SK-N-SH (cell line): Measurements from ENCODE around the gene MAP6. TPM values are rescaled to one million over a fixed set of nuclear protein-coding genes. Genes with fewer than 3 reads are reported as not detected.

Experiments
- CTCF ChIA-PET: fragments of 300-600, 350-600 bp; formaldehyde crosslinking; extraction: SDS; loops from one replicate; lab custom pipeline; 2021; lab: Yijun Ruan, JAX
- POLR2A ChIA-PET: fragments of 350-600 bp; sonication (Branson Sonifier 250); formaldehyde crosslinking; extraction: SDS; loops from one replicate; lab custom pipeline; 2020; ENCODE audit warnings: antibody characterized with exemption, inconsistent platforms; lab: Yijun Ruan, JAX
- DNase-seq: peaks from one replicate; pipeline ENCODE4 v3.0.0; 2012
- H2AFZ ChIP-seq: fragments of 200-600 bp; sonication (generic); 2 replicates; pipeline ENCODE4 v1.8.1; 2016; ENCODE audit warnings: antibody characterized with exemption, mild to moderate bottlenecking, low read depth
- H3F3A ChIP-seq: fragments of 200-600 bp; sonication (generic); replicated peaks from 2 replicates; pipeline ENCODE3; 2016; ENCODE audit warnings: antibody characterized with exemption, mild to moderate bottlenecking; ENCODE audit not compliant: insufficient read depth
- H3K27ac ChIP-seq, 2 experiments: fragments of 200-500 bp in 1 of 2; fragments of 200-600 bp in 1 of 2; sonication (Bioruptor generic) in 1 of 2; sonication (generic), shearing (Covaris generic) in 1 of 2; 2 replicates each; pipeline versions ENCODE4 v1.5.1 to v1.6.1; 2014 to 2016; ENCODE audit warnings: low read depth in 2 of 2, inconsistent platforms in 1 of 2, low read length in 1 of 2, mild to moderate bottlenecking in 1 of 2, mixed read lengths in 1 of 2
- H3K27me3 ChIP-seq: fragments of 200-600 bp; sonication (generic), shearing (Covaris generic); 2 replicates; pipeline ENCODE4 v1.6.1; 2016; ENCODE audit warnings: mixed run types; ENCODE audit not compliant: insufficient read depth
- H3K36me3 ChIP-seq, 2 experiments: fragments of 200-500 bp in 1 of 2; fragments of 200-600 bp in 1 of 2; sonication (Bioruptor generic) in 1 of 2; sonication (generic) in 1 of 2; replicated peaks in 1 of 2; 2 replicates each; pipeline versions ENCODE3 to v1.5.1; 2014 to 2016; ENCODE audit warnings: low read length in 1 of 2, mild to moderate bottlenecking in 1 of 2; ENCODE audit not compliant: insufficient read depth in 2 of 2, control insufficient read depth in 1 of 2
- H3K4me1 ChIP-seq, 2 experiments: fragments of 200-500 bp in 1 of 2; fragments of 200-600 bp in 1 of 2; sonication (Bioruptor generic) in 1 of 2; sonication (generic), shearing (Covaris generic) in 1 of 2; 2 replicates each; pipeline versions ENCODE4 v1.5.1 to v1.6.1; 2014 to 2016; ENCODE audit warnings: low read depth in 1 of 2, low read length in 1 of 2, mixed run types in 1 of 2; ENCODE audit not compliant: insufficient read depth in 2 of 2, control insufficient read depth in 1 of 2
- H3K4me2 ChIP-seq: fragments of 200-600 bp; sonication (generic), shearing (Covaris generic); 2 replicates; pipeline ENCODE4 v1.6.1; 2017; ENCODE audit warnings: mixed run types
- H3K4me3 ChIP-seq, 2 experiments: fragments of 200-500 bp in 1 of 2; fragments of 200-600 bp in 1 of 2; sonication (Bioruptor generic) in 1 of 2; sonication (generic), shearing (Covaris generic) in 1 of 2; 2 replicates each; pipeline versions ENCODE4 v1.5.1 to v1.8.1; 2014 to 2016; ENCODE audit warnings: low read depth in 2 of 2, inconsistent platforms in 1 of 2, low read length in 1 of 2, mild to moderate bottlenecking in 1 of 2, mixed read lengths in 1 of 2, moderate library complexity in 1 of 2
- H3K79me2 ChIP-seq: fragments of 200-600 bp; sonication (generic); 2 replicates; pipeline ENCODE4 v1.8.1; 2017; ENCODE audit warnings: mild to moderate bottlenecking; ENCODE audit not compliant: insufficient read depth
- H3K9ac ChIP-seq: fragments of 200-600 bp; sonication (generic); 2 replicates; pipeline ENCODE4 v1.6.1; 2017; ENCODE audit warnings: mixed run types
- H3K9me2 ChIP-seq: fragments of 200-600 bp; sonication (generic); 2 replicates; pipeline ENCODE4 v1.6.1; 2017; ENCODE audit warnings: mixed run types
- H3K9me3 ChIP-seq: fragments of 200-600 bp; sonication (generic); 2 replicates; pipeline ENCODE4 v1.6.1; 2017; ENCODE audit warnings: mixed run types, mild to moderate bottlenecking, moderate library complexity
- H4K20me1 ChIP-seq: fragments of 200-600 bp; sonication (generic); 2 replicates; pipeline ENCODE4 v1.6.1; 2017; ENCODE audit warnings: mild to moderate bottlenecking, mixed run types; ENCODE audit not compliant: insufficient read depth
- EP300 ChIP-seq, 2 experiments: IDR thresholded peaks; 2 replicates each; pipeline versions ENCODE4 v1.4.0 to v1.6.1; 2012; ENCODE audit warnings: borderline replicate concordance in 1 of 2, low read depth in 1 of 2, low read length in 1 of 2
- EZH2phosphoT487 ChIP-seq: fragments of 200-600 bp; sonication (generic); IDR thresholded peaks from 2 replicates; pipeline ENCODE4 v1.6.1; 2017; ENCODE audit warnings: low read depth, mixed run types, mild to moderate bottlenecking, antibody characterized with exemption, moderate library complexity, borderline replicate concordance
- FOXJ3 ChIP-seq: sonication (generic); formaldehyde crosslinking; IDR thresholded peaks from 2 replicates; pipeline ENCODE4 v1.5.1; 2020; ENCODE audit warnings: mild to moderate bottlenecking, missing genetic modification reagents
- GABPA ChIP-seq: IDR thresholded peaks from 2 replicates; pipeline ENCODE4 v1.4.0; 2012; ENCODE audit warnings: low read depth, mild to moderate bottlenecking
- JUND ChIP-seq: IDR thresholded peaks from 2 replicates; pipeline ENCODE4 v1.4.0; 2012
- NRF1 ChIP-seq: IDR thresholded peaks from 2 replicates; pipeline ENCODE4 v1.6.1; 2012; ENCODE audit warnings: low read depth, mild to moderate bottlenecking, low read length
- POLR2AphosphoS5 ChIP-seq: IDR thresholded peaks from 2 replicates; pipeline ENCODE4 v1.6.1; 2012; ENCODE audit warnings: low read depth, low read length
- RFX5 ChIP-seq: IDR thresholded peaks from 2 replicates; pipeline ENCODE4 v1.6.1; 2012; ENCODE audit warnings: mild to moderate bottlenecking, improper control_type of control experiment, low read length
- TAF1 ChIP-seq: IDR thresholded peaks from 2 replicates; pipeline ENCODE4 v1.6.1; 2012; ENCODE audit warnings: low read depth, mild to moderate bottlenecking, low read length, moderate library complexity, borderline replicate concordance
- TCF12 ChIP-seq: IDR thresholded peaks from 2 replicates; pipeline ENCODE4 v1.4.0; 2012
- WGBS: methylation state at CpG from one replicate; pipeline ENCODE4 v1.1.6; 2017; ENCODE audit warnings: low lambda C conversion rate; 5-methylcytosine and 5-hydroxymethylcytosine counted together
- polyA plus RNA-seq, 3 experiments: library from polyadenylated mRNA; depleted of rRNA; stranded (reverse); fragments of >200 nt; gene quantifications; 2 replicates each; pipeline ENCODE4 v1.2.3, GENCODE V29; 2012
- TF ChIP-seq, protein P1 (sequence below): IDR thresholded peaks from 2 replicates; pipeline ENCODE4 v1.4.0; 2012; ENCODE audit warnings: low read depth, borderline replicate concordance
- TF ChIP-seq, protein P2 (sequence below): IDR thresholded peaks from 2 replicates; pipeline ENCODE4 v1.6.1; 2012; ENCODE audit warnings: mild to moderate bottlenecking, low read depth, low read length, moderate library complexity
- TF ChIP-seq, protein P3 (sequence below): fragments of 150-350 bp; IDR thresholded peaks from 2 replicates; pipeline ENCODE4 v1.6.1; 2016; ENCODE audit warnings: mild to moderate bottlenecking, low read depth, low read length
- TF ChIP-seq, protein P4 (sequence below): IDR thresholded peaks from 2 replicates; pipeline ENCODE4 v1.4.0; 2012; ENCODE audit warnings: low read depth

Gene MAP6
- polyA plus RNA-seq, 1 of the 3 experiments (the other 2 are of a cell fraction): 11.1 TPM

DNA sequence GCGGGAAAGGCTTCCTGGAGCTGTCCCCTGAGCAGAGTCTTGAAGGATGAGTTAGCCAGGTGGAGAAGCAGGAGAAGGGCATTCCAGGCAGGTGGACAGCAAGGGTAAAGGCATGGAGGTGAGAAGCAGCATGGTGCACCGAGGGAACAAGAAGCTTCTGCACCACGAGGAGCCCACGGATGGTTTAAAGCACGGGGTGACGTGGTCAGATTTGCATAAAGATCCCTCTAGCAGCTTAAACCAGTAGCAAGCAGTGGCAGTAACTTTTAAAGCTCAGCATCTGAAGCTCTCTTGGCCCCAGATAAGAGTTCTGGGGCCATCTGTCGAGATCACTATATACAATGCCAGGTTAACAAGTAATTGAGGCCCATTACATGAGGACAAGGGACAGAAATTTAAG lies 69.9 kb downstream of the MAP6 start:
- Histone ChIP-seq H3K27ac (no peak overlapping the region), H3K36me3 (no peaks in the 10 kb centered on the region), H3K27me3 (no peaks in the 10 kb centered on the region)
- TF ChIP-seq EP300 (IDR thresholded peaks at IDR 0.05; ENCODE audit: borderline replicate concordance in 1 of 2, low read depth in 1 of 2, low read length in 1 of 2): no peak
- TF ChIP-seq, protein P1, sequence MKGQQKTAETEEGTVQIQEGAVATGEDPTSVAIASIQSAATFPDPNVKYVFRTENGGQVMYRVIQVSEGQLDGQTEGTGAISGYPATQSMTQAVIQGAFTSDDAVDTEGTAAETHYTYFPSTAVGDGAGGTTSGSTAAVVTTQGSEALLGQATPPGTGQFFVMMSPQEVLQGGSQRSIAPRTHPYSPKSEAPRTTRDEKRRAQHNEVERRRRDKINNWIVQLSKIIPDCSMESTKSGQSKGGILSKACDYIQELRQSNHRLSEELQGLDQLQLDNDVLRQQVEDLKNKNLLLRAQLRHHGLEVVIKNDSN: no peak
- TF ChIP-seq, protein P2, sequence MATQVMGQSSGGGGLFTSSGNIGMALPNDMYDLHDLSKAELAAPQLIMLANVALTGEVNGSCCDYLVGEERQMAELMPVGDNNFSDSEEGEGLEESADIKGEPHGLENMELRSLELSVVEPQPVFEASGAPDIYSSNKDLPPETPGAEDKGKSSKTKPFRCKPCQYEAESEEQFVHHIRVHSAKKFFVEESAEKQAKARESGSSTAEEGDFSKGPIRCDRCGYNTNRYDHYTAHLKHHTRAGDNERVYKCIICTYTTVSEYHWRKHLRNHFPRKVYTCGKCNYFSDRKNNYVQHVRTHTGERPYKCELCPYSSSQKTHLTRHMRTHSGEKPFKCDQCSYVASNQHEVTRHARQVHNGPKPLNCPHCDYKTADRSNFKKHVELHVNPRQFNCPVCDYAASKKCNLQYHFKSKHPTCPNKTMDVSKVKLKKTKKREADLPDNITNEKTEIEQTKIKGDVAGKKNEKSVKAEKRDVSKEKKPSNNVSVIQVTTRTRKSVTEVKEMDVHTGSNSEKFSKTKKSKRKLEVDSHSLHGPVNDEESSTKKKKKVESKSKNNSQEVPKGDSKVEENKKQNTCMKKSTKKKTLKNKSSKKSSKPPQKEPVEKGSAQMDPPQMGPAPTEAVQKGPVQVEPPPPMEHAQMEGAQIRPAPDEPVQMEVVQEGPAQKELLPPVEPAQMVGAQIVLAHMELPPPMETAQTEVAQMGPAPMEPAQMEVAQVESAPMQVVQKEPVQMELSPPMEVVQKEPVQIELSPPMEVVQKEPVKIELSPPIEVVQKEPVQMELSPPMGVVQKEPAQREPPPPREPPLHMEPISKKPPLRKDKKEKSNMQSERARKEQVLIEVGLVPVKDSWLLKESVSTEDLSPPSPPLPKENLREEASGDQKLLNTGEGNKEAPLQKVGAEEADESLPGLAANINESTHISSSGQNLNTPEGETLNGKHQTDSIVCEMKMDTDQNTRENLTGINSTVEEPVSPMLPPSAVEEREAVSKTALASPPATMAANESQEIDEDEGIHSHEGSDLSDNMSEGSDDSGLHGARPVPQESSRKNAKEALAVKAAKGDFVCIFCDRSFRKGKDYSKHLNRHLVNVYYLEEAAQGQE: no peak
- no peak for TF ChIP-seq GABPA
- no peak for TF ChIP-seq TAF1
- TF ChIP-seq JUND: no peak
- TF ChIP-seq, protein P3, sequence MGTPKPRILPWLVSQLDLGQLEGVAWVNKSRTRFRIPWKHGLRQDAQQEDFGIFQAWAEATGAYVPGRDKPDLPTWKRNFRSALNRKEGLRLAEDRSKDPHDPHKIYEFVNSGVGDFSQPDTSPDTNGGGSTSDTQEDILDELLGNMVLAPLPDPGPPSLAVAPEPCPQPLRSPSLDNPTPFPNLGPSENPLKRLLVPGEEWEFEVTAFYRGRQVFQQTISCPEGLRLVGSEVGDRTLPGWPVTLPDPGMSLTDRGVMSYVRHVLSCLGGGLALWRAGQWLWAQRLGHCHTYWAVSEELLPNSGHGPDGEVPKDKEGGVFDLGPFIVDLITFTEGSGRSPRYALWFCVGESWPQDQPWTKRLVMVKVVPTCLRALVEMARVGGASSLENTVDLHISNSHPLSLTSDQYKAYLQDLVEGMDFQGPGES: no peak
- no peak for TF ChIP-seq POLR2AphosphoS5
- TF ChIP-seq RFX5: no peak
- TF ChIP-seq NRF1: no peak
- no peak for TF ChIP-seq FOXJ3 (CRISPR knock-in tag)
- no peak for TF ChIP-seq EZH2phosphoT487
- no peak for TF ChIP-seq TCF12
- TF ChIP-seq, protein P4, sequence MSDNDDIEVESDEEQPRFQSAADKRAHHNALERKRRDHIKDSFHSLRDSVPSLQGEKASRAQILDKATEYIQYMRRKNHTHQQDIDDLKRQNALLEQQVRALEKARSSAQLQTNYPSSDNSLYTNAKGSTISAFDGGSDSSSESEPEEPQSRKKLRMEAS: no peak
- TF ChIP-seq, all 33 proteins: peak for 0
- Histone ChIP-seq H2AFZ (no peak overlapping the region), H3K4me1 (peaks cover 16 to 24% of the 10 kb centered on the region in 2 experiments), H4K20me1 (no peaks in the 10 kb centered on the region), H3K9me2 (no peaks in the 10 kb centered on the region), H3K9ac (no peak overlapping the region), H3K79me2 (no peaks in the 10 kb centered on the region), H3K9me3 (no peaks in the 10 kb centered on the region), H3F3A (peaks cover 10% of the 10 kb centered on the region), H3K4me3 (no peak overlapping the region), H3K4me2 (no peak overlapping the region)
- DNase-seq: no peak
- ChIA-PET CTCF (interaction anchor here (0.7 to 3.0 kb wide), 11 partner anchors 14 to 107 kb away, joined by 3 to 28 read pairs (median 4); partner anchors contain the start of gene MAP6), POLR2A (interaction anchor here (0.5 to 1.3 kb wide), 3 partner anchors 15 to 33 kb away, joined by 3 to 8 read pairs (median 3); no protein-coding TSS in a partner anchor)
- WGBS: 83% methylated on average over 7 of the region's 7 CpGs
